Left lobe of liver (tissue), 2 donors: ENCODE results near the gene LEPR. TPM values are rescaled to one million over a fixed set of nuclear protein-coding genes. Genes with fewer than 3 reads are reported as not detected.

Source experiments
- ATAC-seq: fragments of 200-7000 bp; cut with Tn5 transposase; one replicate; pipeline ENCODE4 v1.9.1; 2020; ENCODE audit warnings: mild to moderate bottlenecking, moderate library complexity
- DNase-seq: peaks from one replicate; pipeline ENCODE4 v3.0.0-alpha.2; 2020; ENCODE audit warnings: low spot score
- total RNA-seq: library from RNA; stranded (reverse); gene quantifications from one replicate; pipeline ENCODE4 v1.2.1, GENCODE V29; 2021
- donor health status: DM: no; HTN: no; CAD: no; lungs with moderate emphysema.
- donor health status: DM: no; HTN: yes; CAD: no.

LEPR gene
- total RNA-seq, 1 donor from 2014 or later = 51.9 TPM

GRCh38 chr1:65409314-65409713 lies 11.2 kb upstream of the LEPR start:
- ATAC-seq (no peak), DNase-seq (no peak)

GRCh38 chr1:65409816-65410326 lies 10.6 kb upstream of the LEPR start:
- ATAC-seq = no peak
- DNase-seq = no peak

GRCh38 chr1:65412256-65412983 lies 8.0 kb upstream of the LEPR start:
- DNase-seq = no peak
- no peak for ATAC-seq

GRCh38 chr1:65412984-65413375 lies 7.5 kb upstream of the LEPR start:
- DNase-seq (no peak), ATAC-seq (no peak)

GRCh38 chr1:65414538-65414937 lies 5.9 kb upstream of the LEPR start:
- no peak for ATAC-seq
- DNase-seq = no peak

GRCh38 chr1:65416767-65417166 lies 3.7 kb upstream of the LEPR start:
- ATAC-seq (no peak), DNase-seq (no peak)

- no peak for DNase-seq
These were observed 2.7 kb upstream of the LEPR start for GRCh38 chr1:65417729-65418128.

GRCh38 chr1:65418522-65419185 lies 1.8 kb upstream of the LEPR start:
- ATAC-seq (no peak), DNase-seq (no peak)

More at GRCh38 chr1:65417729-65418128, 2.7 kb upstream of the LEPR start:
- ATAC-seq = no peak

GRCh38 chr1:65419681-65420589 lies 533 bp upstream of the LEPR start:
- peak; percentile 99 for DNase-seq

GRCh38 chr1:65421351-65422025 lies 1.0 kb downstream of the LEPR start:
- DNase-seq (no peak), ATAC-seq (no peak)

More at GRCh38 chr1:65419681-65420589, 533 bp upstream of the LEPR start:
- ATAC-seq = peak; percentile 88

GRCh38 chr1:65422241-65423203 lies 2.1 kb downstream of the LEPR start:
- no peak for DNase-seq
- no peak for ATAC-seq

GRCh38 chr1:65423884-65424572 lies 3.6 kb downstream of the LEPR start:
- ATAC-seq (no peak), DNase-seq (no peak)

GRCh38 chr1:65424573-65424889 lies 4.1 kb downstream of the LEPR start:
- ATAC-seq (no peak), DNase-seq (no peak)

- DNase-seq = no peak
- no peak for ATAC-seq
These were observed 4.5 kb downstream of the LEPR start for GRCh38 chr1:65425006-65425405.

GRCh38 chr1:65425697-65426096 lies 5.2 kb downstream of the LEPR start:
- ATAC-seq (no peak), DNase-seq (no peak)

- no peak for ATAC-seq
- DNase-seq = no peak
These were observed 8.6 kb downstream of the LEPR start for GRCh38 chr1:65429078-65429477.

- ATAC-seq = no peak
These were observed 9.3 kb downstream of the LEPR start for GRCh38 chr1:65429806-65430205.

GRCh38 chr1:65431111-65431705 lies 10.7 kb downstream of the LEPR start:
- DNase-seq (no peak), ATAC-seq (peak; percentile 84)

More at GRCh38 chr1:65429806-65430205, 9.3 kb downstream of the LEPR start:
- DNase-seq = no peak

GRCh38 chr1:65432918-65433317 lies 12.4 kb downstream of the LEPR start:
- DNase-seq = no peak
- no peak for ATAC-seq
